Endothelial cell (in vitro differentiated cells): ENCODE data around the gene TREX2. TPM values are rescaled to one million over a fixed set of nuclear protein-coding genes. Genes with fewer than 3 reads are reported as not detected.

ENCODE experiments used
- DNase-seq: peaks from one replicate; pipeline ENCODE4 v3.0.0; 2021; ENCODE audit warnings: low spot score
- H3K27ac Mint-ChIP-seq: one replicate; pipeline ENCODE4 v1.8.0; 2021; ENCODE audit warnings: mixed read lengths, inconsistent platforms; ENCODE audit not compliant: unreplicated experiment
- H3K27me3 Mint-ChIP-seq: one replicate; pipeline ENCODE4 v1.8.0; 2021; ENCODE audit warnings: mild to moderate bottlenecking, moderate library complexity, mixed read lengths, inconsistent platforms; ENCODE audit not compliant: unreplicated experiment
- H3K36me3 Mint-ChIP-seq: one replicate; pipeline ENCODE4 v1.8.0; 2021; ENCODE audit warnings: mild to moderate bottlenecking, low read depth, mixed read lengths, inconsistent platforms; ENCODE audit not compliant: unreplicated experiment
- H3K4me1 Mint-ChIP-seq: one replicate; pipeline ENCODE4 v1.8.0; 2021; ENCODE audit warnings: mild to moderate bottlenecking, mixed read lengths, inconsistent platforms; ENCODE audit not compliant: unreplicated experiment
- H3K4me3 Mint-ChIP-seq: one replicate; pipeline ENCODE4 v1.8.0; 2021; ENCODE audit warnings: mild to moderate bottlenecking, mixed read lengths, inconsistent platforms; ENCODE audit not compliant: unreplicated experiment
- H3K9me3 Mint-ChIP-seq: one replicate; pipeline ENCODE4 v1.8.0; 2021; ENCODE audit warnings: mixed read lengths, inconsistent platforms; ENCODE audit not compliant: unreplicated experiment
- CTCF ChIP-seq: fragments of 200-600 bp; sonication (generic); IDR thresholded peaks from one replicate; pipeline ENCODE4 v1.5.0; 2021; ENCODE audit warnings: antibody characterized with exemption; ENCODE audit not compliant: unreplicated experiment
- total RNA-seq: library from RNA; stranded (reverse); fragmentation: NEBNext Ultra II Directional; extraction: Animal tissue kit (Norgen Biotek cat#: 25700); gene quantifications from one replicate; pipeline ENCODE4 v1.2.1, GENCODE V29; 2021; ENCODE audit not compliant: unreplicated experiment

TREX2 gene
- total RNA-seq, 1 donor from 2014 or later = 1.5 TPM

- peaks cover 8% of the 10 kb centered on the region for H3K27me3 Mint-ChIP-seq
- TF ChIP-seq CTCF = no peak
- H3K4me3 Mint-ChIP-seq = no peak overlapping the region
- H3K27ac Mint-ChIP-seq = no peak overlapping the region
- no peaks in the 10 kb centered on the region for H3K4me1 Mint-ChIP-seq
- no peaks in the 10 kb centered on the region for H3K9me3 Mint-ChIP-seq
- no peaks in the 10 kb centered on the region for H3K36me3 Mint-ChIP-seq
- DNase-seq = no peak
Measured at GRCh38 chrX:153398275-153398960, 47.4 kb downstream of the TREX2 start.

GRCh38 chrX:153397256-153397960 is 48.4 kb downstream of the TREX2 start:
- H3K4me1 Mint-ChIP-seq = no peaks in the 10 kb centered on the region
- no peaks in the 10 kb centered on the region for H3K9me3 Mint-ChIP-seq
- H3K27ac Mint-ChIP-seq = no peak overlapping the region
- no peak for DNase-seq
- no peaks in the 10 kb centered on the region for H3K36me3 Mint-ChIP-seq
- TF ChIP-seq CTCF = no peak
- no peak overlapping the region for H3K4me3 Mint-ChIP-seq
- peaks cover 8% of the 10 kb centered on the region for H3K27me3 Mint-ChIP-seq

GRCh38 chrX:153396320-153397195 is 49.3 kb downstream of the TREX2 start:
- TF ChIP-seq CTCF = no peak
- H3K27ac Mint-ChIP-seq = no peak overlapping the region
- no peak for DNase-seq
- no peaks in the 10 kb centered on the region for H3K4me1 Mint-ChIP-seq
- H3K36me3 Mint-ChIP-seq = no peaks in the 10 kb centered on the region
- H3K9me3 Mint-ChIP-seq = no peaks in the 10 kb centered on the region
- H3K4me3 Mint-ChIP-seq = no peak overlapping the region
- H3K27me3 Mint-ChIP-seq = peaks cover 7% of the 10 kb centered on the region

- no peaks in the 10 kb centered on the region for H3K36me3 Mint-ChIP-seq
- no peak for DNase-seq
- peaks cover 7% of the 10 kb centered on the region for H3K27me3 Mint-ChIP-seq
- H3K4me3 Mint-ChIP-seq = no peak overlapping the region
- H3K27ac Mint-ChIP-seq = no peak overlapping the region
- no peaks in the 10 kb centered on the region for H3K9me3 Mint-ChIP-seq
- TF ChIP-seq CTCF = no peak
- no peaks in the 10 kb centered on the region for H3K4me1 Mint-ChIP-seq
Measured at GRCh38 chrX:153395613-153396319, 50.1 kb downstream of the TREX2 start.
